ENCODE measurements around the gene TLK1. TPM values are rescaled to one million over a fixed set of nuclear protein-coding genes. Genes with fewer than 3 reads are reported as not detected.

The TLK1 gene
- total and polyA plus RNA-seq, 4 experiments from 2014 or later = 19.2 to 152 (median 95.9) TPM

- no peak overlapping the region for H3K4me3 Mint-ChIP-seq
- no peaks in the 10 kb centered on the region for H3K36me3 ChIP-seq (ENCODE audit: insufficient read depth, low read length)
- H3K27ac Mint-ChIP-seq = no peak overlapping the region
- POLR2A ChIA-PET (ENCODE audit: partially characterized antibody) = interaction anchor here (1.5 kb wide), 1 partner anchor 38 kb away, joined by 5 read pairs; no protein-coding TSS in a partner anchor
- no peaks in the 10 kb centered on the region for H3K9me3 Mint-ChIP-seq
- no peaks in the 10 kb centered on the region for H3K27me3 Mint-ChIP-seq
- no peak overlapping the region for H3K27ac ChIP-seq (ENCODE audit: low read depth, low read length)
- no peaks in the 10 kb centered on the region for H3K36me3 Mint-ChIP-seq
- no peaks in the 10 kb centered on the region for H3K27me3 ChIP-seq (ENCODE audit: insufficient read depth, low read length)
- peaks cover 0 to 5% (median 0%) of the 10 kb centered on the region in 4 donors for H3K4me1 Mint-ChIP-seq
- no peak overlapping the region for H3K4me3 ChIP-seq (ENCODE audit: low read length in 2 of 2)
- CTCF ChIA-PET (ENCODE audit: partially characterized antibody) = no interaction called here
- no peaks in the 10 kb centered on the region for H3K4me1 ChIP-seq (ENCODE audit: insufficient read depth, low read length)
- no peak for DNase-seq
- intact Hi-C loops (cut with micrococcal nuclease) = no loop called here
- H3K9me3 ChIP-seq (ENCODE audit: control insufficient read depth in 1 of 2, low read length in 2 of 2) = no peaks in the 10 kb centered on the region
Observed at GRCh38 chr2:171201271-171201670, 40.6 kb upstream of the TLK1 start.

DNA sequence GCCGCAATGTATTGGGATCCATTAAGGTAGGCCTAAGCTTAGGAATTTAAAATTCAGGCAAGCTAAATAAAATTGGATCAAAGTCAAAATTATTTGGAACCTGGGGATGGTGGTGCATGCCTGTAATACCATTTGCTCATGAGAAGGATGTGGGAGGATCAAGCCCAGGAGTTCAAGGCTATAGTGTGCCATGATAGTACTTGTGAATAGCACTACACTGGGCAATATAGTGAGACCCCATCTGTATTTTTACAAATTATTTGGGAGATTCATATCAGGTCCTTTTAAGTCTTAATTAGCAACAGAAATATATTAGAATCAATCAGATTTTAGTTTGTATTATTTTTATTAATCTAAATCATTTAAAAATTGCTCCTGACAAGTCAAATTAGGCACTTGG lies 39.8 kb upstream of the TLK1 start:
- POLR2A ChIA-PET (ENCODE audit: partially characterized antibody) = interaction anchor here (1.5 kb wide), 1 partner anchor 37 kb away, joined by 5 read pairs; no protein-coding TSS in a partner anchor

GRCh38 chr2:171191021-171191420 lies 30.3 kb upstream of the TLK1 start:
- Mint-ChIP-seq H3K27me3 (no peaks in the 10 kb centered on the region), H3K4me3 (no peak overlapping the region), H3K36me3 (no peaks in the 10 kb centered on the region), H3K4me1 (peaks cover 0 to 2% (median 0%) of the 10 kb centered on the region in 4 donors), H3K9me3 (peaks cover 0 to 2% (median 0%) of the 10 kb centered on the region in 8 donors), H3K27ac (no peak overlapping the region)
- no peaks in the 10 kb centered on the region for H3K9me3 ChIP-seq (ENCODE audit: control insufficient read depth in 1 of 2, low read length in 2 of 2)
- H3K36me3 ChIP-seq (ENCODE audit: insufficient read depth, low read length) = no peaks in the 10 kb centered on the region
- POLR2A ChIA-PET (ENCODE audit: partially characterized antibody) = no interaction called here
- CTCF ChIA-PET (ENCODE audit: partially characterized antibody) = no interaction called here
- no peak overlapping the region for H3K27ac ChIP-seq (ENCODE audit: low read depth, low read length)
- intact Hi-C loops (cut with micrococcal nuclease) = no loop called here
- no peaks in the 10 kb centered on the region for H3K4me1 ChIP-seq (ENCODE audit: insufficient read depth, low read length)
- no peak overlapping the region for H3K4me3 ChIP-seq (ENCODE audit: low read length in 2 of 2)
- no peak for DNase-seq
- no peaks in the 10 kb centered on the region for H3K27me3 ChIP-seq (ENCODE audit: insufficient read depth, low read length)

More for the DNA sequence above, 39.8 kb upstream of the TLK1 start:
- Histone ChIP-seq H3K9me3 (ENCODE audit: control insufficient read depth in 1 of 2, low read length in 2 of 2) (no peaks in the 10 kb centered on the region), H3K36me3 (ENCODE audit: insufficient read depth, low read length) (no peaks in the 10 kb centered on the region), H3K27me3 (ENCODE audit: insufficient read depth, low read length) (no peaks in the 10 kb centered on the region), H3K4me1 (ENCODE audit: insufficient read depth, low read length) (no peaks in the 10 kb centered on the region), H3K4me3 (ENCODE audit: low read length in 2 of 2) (no peak overlapping the region), H3K27ac (ENCODE audit: low read depth, low read length) (no peak overlapping the region)
- Mint-ChIP-seq H3K36me3 (no peaks in the 10 kb centered on the region), H3K27ac (no peak overlapping the region), H3K27me3 (no peaks in the 10 kb centered on the region), H3K9me3 (no peaks in the 10 kb centered on the region), H3K4me3 (no peak overlapping the region), H3K4me1 (peaks cover 0 to 5% (median 0%) of the 10 kb centered on the region in 4 donors)
- no peak for DNase-seq
- intact Hi-C loops (cut with micrococcal nuclease) = no loop called here
- CTCF ChIA-PET (ENCODE audit: partially characterized antibody) = interaction anchor here (0.6 kb wide), 1 partner anchor 875 kb away, joined by 3 read pairs; no protein-coding TSS in a partner anchor

DNA sequence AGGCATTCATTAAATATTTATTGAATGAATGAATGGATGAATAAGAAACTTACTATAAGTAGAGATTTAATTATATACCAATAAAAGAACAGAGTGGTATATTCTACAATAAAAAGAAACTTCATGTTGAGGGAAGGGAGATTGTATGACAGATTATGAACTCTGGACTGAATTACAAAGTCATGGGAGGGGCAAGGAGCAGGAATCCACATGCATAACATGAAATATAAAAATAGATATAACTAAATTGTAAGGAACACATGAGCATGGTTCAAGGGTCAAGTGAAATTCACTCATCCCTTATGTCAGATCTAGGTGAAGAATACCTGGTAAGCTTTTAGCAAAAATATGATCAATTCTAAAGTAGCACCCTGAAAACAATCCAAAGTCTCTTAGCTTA lies 27.1 kb upstream of the TLK1 start:
- POLR2A ChIA-PET (ENCODE audit: partially characterized antibody) = interaction anchor here (1.0 kb wide), 1 partner anchor 61 kb away, joined by 3 read pairs; no protein-coding TSS in a partner anchor
- H3K9me3 Mint-ChIP-seq = no peaks in the 10 kb centered on the region
- intact Hi-C loops (cut with micrococcal nuclease) = no loop called here

GRCh38 chr2:171187177-171187576 lies 26.5 kb upstream of the TLK1 start:
- no peaks in the 10 kb centered on the region for H3K27me3 Mint-ChIP-seq
- H3K27ac Mint-ChIP-seq = no peak overlapping the region

More for the DNA sequence above, 27.1 kb upstream of the TLK1 start:
- no peaks in the 10 kb centered on the region for H3K9me3 ChIP-seq (ENCODE audit: control insufficient read depth in 1 of 2, low read length in 2 of 2)
- no peak for DNase-seq
- no peak overlapping the region for H3K4me3 ChIP-seq (ENCODE audit: low read length in 2 of 2)
- no peak overlapping the region for H3K27ac ChIP-seq (ENCODE audit: low read depth, low read length)
- no peaks in the 10 kb centered on the region for H3K27me3 ChIP-seq (ENCODE audit: insufficient read depth, low read length)
- Mint-ChIP-seq H3K4me1 (peaks cover 0 to 2% (median 0%) of the 10 kb centered on the region in 4 donors), H3K27me3 (no peaks in the 10 kb centered on the region), H3K36me3 (no peaks in the 10 kb centered on the region), H3K4me3 (no peak overlapping the region), H3K27ac (no peak overlapping the region)
- no peaks in the 10 kb centered on the region for H3K36me3 ChIP-seq (ENCODE audit: insufficient read depth, low read length)
- H3K4me1 ChIP-seq (ENCODE audit: insufficient read depth, low read length) = no peaks in the 10 kb centered on the region
- CTCF ChIA-PET (ENCODE audit: partially characterized antibody) = no interaction called here

DNA sequence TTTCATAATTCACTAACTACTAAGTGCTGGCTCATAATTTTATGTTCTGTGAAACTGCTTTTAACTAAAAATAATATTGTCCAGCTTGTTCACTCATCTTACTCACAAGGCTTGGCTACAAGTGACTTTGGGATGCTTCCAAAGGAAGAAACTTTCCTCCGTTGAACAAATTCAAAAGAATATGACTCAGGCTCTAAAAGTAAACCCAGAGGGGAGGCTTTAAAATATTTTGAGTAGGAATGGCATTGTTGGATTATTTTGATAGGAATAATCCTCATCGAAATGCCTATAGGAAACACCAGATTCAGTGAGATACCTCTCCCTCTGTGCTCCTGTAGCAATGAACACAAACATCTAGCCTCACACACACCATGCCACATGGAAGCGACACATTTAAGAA lies 25.2 kb upstream of the TLK1 start:
- Mint-ChIP-seq H3K4me3 (no peak overlapping the region), H3K27me3 (no peaks in the 10 kb centered on the region), H3K4me1 (peaks cover 0 to 3% (median under 1%) of the 10 kb centered on the region in 4 donors), H3K27ac (no peak overlapping the region), H3K9me3 (no peaks in the 10 kb centered on the region), H3K36me3 (no peaks in the 10 kb centered on the region)
- Histone ChIP-seq H3K9me3 (ENCODE audit: control insufficient read depth in 1 of 2, low read length in 2 of 2) (no peaks in the 10 kb centered on the region), H3K4me3 (ENCODE audit: low read length in 2 of 2) (no peak overlapping the region), H3K36me3 (ENCODE audit: insufficient read depth, low read length) (no peaks in the 10 kb centered on the region), H3K27me3 (ENCODE audit: insufficient read depth, low read length) (no peaks in the 10 kb centered on the region), H3K4me1 (ENCODE audit: insufficient read depth, low read length) (no peaks in the 10 kb centered on the region), H3K27ac (ENCODE audit: low read depth, low read length) (no peak overlapping the region)
- ChIA-PET POLR2A (ENCODE audit: partially characterized antibody) (no interaction called here), CTCF (ENCODE audit: partially characterized antibody) (no interaction called here)
- DNase-seq = no peak
- intact Hi-C loops (cut with micrococcal nuclease) = no loop called here

More at GRCh38 chr2:171187177-171187576, 26.5 kb upstream of the TLK1 start:
- no peak for DNase-seq
- Mint-ChIP-seq H3K4me3 (no peak overlapping the region), H3K4me1 (peaks cover 0 to 2% (median 0%) of the 10 kb centered on the region in 4 donors), H3K9me3 (no peaks in the 10 kb centered on the region), H3K36me3 (no peaks in the 10 kb centered on the region)
- ChIA-PET CTCF (ENCODE audit: partially characterized antibody) (no interaction called here), POLR2A (ENCODE audit: partially characterized antibody) (no interaction called here)
- Histone ChIP-seq H3K27ac (ENCODE audit: low read depth, low read length) (no peak overlapping the region), H3K9me3 (ENCODE audit: control insufficient read depth in 1 of 2, low read length in 2 of 2) (no peaks in the 10 kb centered on the region), H3K36me3 (ENCODE audit: insufficient read depth, low read length) (no peaks in the 10 kb centered on the region), H3K4me3 (ENCODE audit: low read length in 2 of 2) (no peak overlapping the region), H3K4me1 (ENCODE audit: insufficient read depth, low read length) (no peaks in the 10 kb centered on the region), H3K27me3 (ENCODE audit: insufficient read depth, low read length) (no peaks in the 10 kb centered on the region)
- intact Hi-C loops (cut with micrococcal nuclease) = no loop called here

DNA sequence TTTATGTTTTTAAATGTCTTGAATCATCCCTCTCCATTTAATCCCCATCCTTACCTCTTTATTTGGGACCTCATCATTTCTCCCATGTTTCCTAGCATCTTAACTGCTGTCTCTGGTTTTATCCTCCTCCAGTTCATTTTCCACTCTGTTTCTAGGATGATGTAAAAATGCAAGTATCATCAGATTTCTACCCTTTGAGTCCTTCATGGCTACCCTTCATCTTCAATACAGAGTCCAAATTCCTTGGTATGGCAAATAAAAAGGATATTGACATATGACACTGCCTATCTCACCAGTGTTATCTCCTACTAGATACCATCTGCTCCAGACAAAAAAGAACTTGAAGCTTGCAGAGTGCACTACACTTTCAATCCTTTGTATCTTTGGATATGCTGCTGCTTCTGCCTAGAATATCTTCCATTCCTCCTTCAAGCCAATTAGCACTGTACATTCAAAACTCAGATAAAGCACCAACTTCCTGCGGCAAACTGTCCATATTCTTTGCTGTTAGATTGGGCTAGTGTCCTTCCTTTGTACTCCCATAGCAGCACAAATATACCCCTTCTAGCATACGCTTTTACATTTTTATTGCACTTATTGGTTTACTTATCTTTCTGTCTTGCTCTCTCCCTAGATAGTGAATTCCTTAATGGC lies 24.6 kb upstream of the TLK1 start:
- no peaks in the 10 kb centered on the region for H3K36me3 Mint-ChIP-seq
- H3K27ac Mint-ChIP-seq = peak overlapping the region in 1 of 7 donors; percentile 21
- ChIA-PET POLR2A (ENCODE audit: partially characterized antibody) (no interaction called here), CTCF (ENCODE audit: partially characterized antibody) (no interaction called here)
- DNase-seq = no peak
- H3K9me3 Mint-ChIP-seq = no peaks in the 10 kb centered on the region
- Histone ChIP-seq H3K9me3 (ENCODE audit: control insufficient read depth in 1 of 2, low read length in 2 of 2) (no peaks in the 10 kb centered on the region), H3K27ac (ENCODE audit: low read depth, low read length) (no peak overlapping the region), H3K4me3 (ENCODE audit: low read length in 2 of 2) (no peak overlapping the region), H3K27me3 (ENCODE audit: insufficient read depth, low read length) (no peaks in the 10 kb centered on the region), H3K36me3 (ENCODE audit: insufficient read depth, low read length) (no peaks in the 10 kb centered on the region), H3K4me1 (ENCODE audit: insufficient read depth, low read length) (no peaks in the 10 kb centered on the region)
- peaks cover 0 to 3% (median under 1%) of the 10 kb centered on the region in 4 donors for H3K4me1 Mint-ChIP-seq
- no peak overlapping the region for H3K4me3 Mint-ChIP-seq
- intact Hi-C loops (cut with micrococcal nuclease) = no loop called here
- H3K27me3 Mint-ChIP-seq = no peaks in the 10 kb centered on the region

All from CD4-positive, alpha-beta memory T cell (primary cell).